ENCODE data around the gene THSD4.

Gene THSD4

GRCh38 chr15:71585159-71585558 lies 469.9 kb downstream of the THSD4 start:
- Histone ChIP-seq H3K9me3 (ENCODE audit: control extremely low read depth in 1 of 5, control insufficient read depth in 4 of 5, insufficient read depth in 2 of 5, low read depth in 1 of 5, low read length in 4 of 5) (peaks cover 0 to 18% (median 2%) of the 10 kb centered on the region in 5 experiments), H3K27me3 (replicated peaks in 2 of 5; ENCODE audit: control insufficient read depth in 4 of 5, insufficient read depth in 5 of 5, low read length in 4 of 5) (peaks cover 0 to 2% (median 0%) of the 10 kb centered on the region in 5 experiments), H3K36me3 (ENCODE audit: control insufficient read depth in 4 of 4, insufficient read depth in 4 of 4, low read length in 3 of 4) (no peaks in the 10 kb centered on the region), H3K27ac (ENCODE audit: insufficient read depth in 1 of 2, low read depth in 1 of 2, low read length in 2 of 2, poor library complexity in 1 of 2, severe bottlenecking in 2 of 2) (no peak overlapping the region), H3K4me3 (ENCODE audit: control insufficient read depth in 1 of 7, extremely low read depth in 1 of 7, insufficient read depth in 4 of 7, low read depth in 2 of 7, low read length in 6 of 7) (no peak overlapping the region), H3K4me1 (ENCODE audit: control extremely low read depth in 1 of 4, control insufficient read depth in 4 of 4, insufficient read depth in 4 of 4, low read length in 3 of 4) (no peaks in the 10 kb centered on the region)
- CTCF ChIA-PET, result no interaction called here
- WGBS (ENCODE audit: insufficient coverage), result 67% methylated on average over 1 of the region's 2 CpGs
- DNase-seq, result no peak
- POLR2A ChIA-PET, result no interaction called here

- no peak overlapping the region for H3K27ac ChIP-seq (ENCODE audit: insufficient read depth in 1 of 2, low read depth in 1 of 2, low read length in 2 of 2, poor library complexity in 1 of 2, severe bottlenecking in 2 of 2)
- no peaks in the 10 kb centered on the region for H3K4me1 ChIP-seq (ENCODE audit: control extremely low read depth in 1 of 4, control insufficient read depth in 4 of 4, insufficient read depth in 4 of 4, low read length in 3 of 4)
- peaks cover 0 to 18% (median 2%) of the 10 kb centered on the region in 5 experiments for H3K9me3 ChIP-seq (ENCODE audit: control extremely low read depth in 1 of 5, control insufficient read depth in 4 of 5, insufficient read depth in 2 of 5, low read depth in 1 of 5, low read length in 4 of 5)
- POLR2A ChIA-PET, result no interaction called here
- no peaks in the 10 kb centered on the region for H3K36me3 ChIP-seq (ENCODE audit: control insufficient read depth in 4 of 4, insufficient read depth in 4 of 4, low read length in 3 of 4)
- 82% methylated on average over 1 of the region's 2 CpGs for WGBS (ENCODE audit: insufficient coverage)
- H3K4me3 ChIP-seq (ENCODE audit: control insufficient read depth in 1 of 7, extremely low read depth in 1 of 7, insufficient read depth in 4 of 7, low read depth in 2 of 7, low read length in 6 of 7), result no peak overlapping the region
- CTCF ChIA-PET, result no interaction called here
- no peak for DNase-seq
- H3K27me3 ChIP-seq (replicated peaks in 2 of 5; ENCODE audit: control insufficient read depth in 4 of 5, insufficient read depth in 5 of 5, low read length in 4 of 5), result peaks cover 0 to 2% (median 0%) of the 10 kb centered on the region in 5 experiments
Measured at GRCh38 chr15:71586463-71586862, 471.2 kb downstream of the THSD4 start.

GRCh38 chr15:71588746-71589145 lies 473.5 kb downstream of the THSD4 start:
- ChIA-PET POLR2A (no interaction called here), CTCF (interaction anchor here (1.3 kb wide), 1 partner anchor 12 kb away, joined by 3 read pairs; no protein-coding TSS in a partner anchor)
- DNase-seq, result no peak
- no peak overlapping the region for H3K27ac ChIP-seq (ENCODE audit: insufficient read depth in 1 of 2, low read depth in 1 of 2, low read length in 2 of 2, poor library complexity in 1 of 2, severe bottlenecking in 2 of 2)
- H3K4me3 ChIP-seq (ENCODE audit: control insufficient read depth in 1 of 7, extremely low read depth in 1 of 7, insufficient read depth in 4 of 7, low read depth in 2 of 7, low read length in 6 of 7), result no peak overlapping the region
- H3K4me1 ChIP-seq (ENCODE audit: control extremely low read depth in 1 of 4, control insufficient read depth in 4 of 4, insufficient read depth in 4 of 4, low read length in 3 of 4), result no peaks in the 10 kb centered on the region
- no peaks in the 10 kb centered on the region for H3K36me3 ChIP-seq (ENCODE audit: control insufficient read depth in 4 of 4, insufficient read depth in 4 of 4, low read length in 3 of 4)
- H3K9me3 ChIP-seq (ENCODE audit: control extremely low read depth in 1 of 5, control insufficient read depth in 4 of 5, insufficient read depth in 2 of 5, low read depth in 1 of 5, low read length in 4 of 5), result peaks cover 0 to 18% (median 2%) of the 10 kb centered on the region in 5 experiments
- H3K27me3 ChIP-seq (replicated peaks in 2 of 5; ENCODE audit: control insufficient read depth in 4 of 5, insufficient read depth in 5 of 5, low read length in 4 of 5), result peaks cover 0 to 2% (median 0%) of the 10 kb centered on the region in 5 experiments

GRCh38 chr15:71591057-71591456 lies 475.8 kb downstream of the THSD4 start:
- 92% methylated on average over 2 of the region's 3 CpGs for WGBS (ENCODE audit: insufficient coverage)
- no peaks in the 10 kb centered on the region for H3K36me3 ChIP-seq (ENCODE audit: control insufficient read depth in 4 of 4, insufficient read depth in 4 of 4, low read length in 3 of 4)
- H3K4me3 ChIP-seq (ENCODE audit: control insufficient read depth in 1 of 7, extremely low read depth in 1 of 7, insufficient read depth in 4 of 7, low read depth in 2 of 7, low read length in 6 of 7), result no peak overlapping the region
- POLR2A ChIA-PET, result no interaction called here
- no peaks in the 10 kb centered on the region for H3K4me1 ChIP-seq (ENCODE audit: control extremely low read depth in 1 of 4, control insufficient read depth in 4 of 4, insufficient read depth in 4 of 4, low read length in 3 of 4)
- peaks cover 0 to 2% (median 0%) of the 10 kb centered on the region in 5 experiments for H3K27me3 ChIP-seq (replicated peaks in 2 of 5; ENCODE audit: control insufficient read depth in 4 of 5, insufficient read depth in 5 of 5, low read length in 4 of 5)
- CTCF ChIA-PET, result no interaction called here
- H3K27ac ChIP-seq (ENCODE audit: insufficient read depth in 1 of 2, low read depth in 1 of 2, low read length in 2 of 2, poor library complexity in 1 of 2, severe bottlenecking in 2 of 2), result no peak overlapping the region
- DNase-seq, result no peak
- peaks cover 0 to 12% (median 0%) of the 10 kb centered on the region in 5 experiments for H3K9me3 ChIP-seq (ENCODE audit: control extremely low read depth in 1 of 5, control insufficient read depth in 4 of 5, insufficient read depth in 2 of 5, low read depth in 1 of 5, low read length in 4 of 5)

GRCh38 chr15:71592203-71592602 lies 476.9 kb downstream of the THSD4 start:
- ChIA-PET POLR2A (no interaction called here), CTCF (no interaction called here)
- no peaks in the 10 kb centered on the region for H3K4me1 ChIP-seq (ENCODE audit: control extremely low read depth in 1 of 4, control insufficient read depth in 4 of 4, insufficient read depth in 4 of 4, low read length in 3 of 4)
- peaks cover 0 to 6% (median 0%) of the 10 kb centered on the region in 5 experiments for H3K9me3 ChIP-seq (ENCODE audit: control extremely low read depth in 1 of 5, control insufficient read depth in 4 of 5, insufficient read depth in 2 of 5, low read depth in 1 of 5, low read length in 4 of 5)
- 91% methylated on average over 6 of the region's 6 CpGs for WGBS (ENCODE audit: insufficient coverage)
- H3K4me3 ChIP-seq (ENCODE audit: control insufficient read depth in 1 of 7, extremely low read depth in 1 of 7, insufficient read depth in 4 of 7, low read depth in 2 of 7, low read length in 6 of 7), result no peak overlapping the region
- H3K27me3 ChIP-seq (replicated peaks in 2 of 5; ENCODE audit: control insufficient read depth in 4 of 5, insufficient read depth in 5 of 5, low read length in 4 of 5), result peaks cover 0 to 2% (median 0%) of the 10 kb centered on the region in 5 experiments
- no peak for DNase-seq
- H3K27ac ChIP-seq (ENCODE audit: insufficient read depth in 1 of 2, low read depth in 1 of 2, low read length in 2 of 2, poor library complexity in 1 of 2, severe bottlenecking in 2 of 2), result no peak overlapping the region
- no peaks in the 10 kb centered on the region for H3K36me3 ChIP-seq (ENCODE audit: control insufficient read depth in 4 of 4, insufficient read depth in 4 of 4, low read length in 3 of 4)

GRCh38 chr15:71595846-71596553 lies 480.7 kb downstream of the THSD4 start:
- H3K4me1 ChIP-seq (ENCODE audit: control extremely low read depth in 1 of 4, control insufficient read depth in 4 of 4, insufficient read depth in 4 of 4, low read length in 3 of 4), result no peaks in the 10 kb centered on the region
- DNase-seq, result no peak
- H3K27ac ChIP-seq (ENCODE audit: insufficient read depth in 1 of 2, low read depth in 1 of 2, low read length in 2 of 2, poor library complexity in 1 of 2, severe bottlenecking in 2 of 2), result no peak overlapping the region
- H3K36me3 ChIP-seq (ENCODE audit: control insufficient read depth in 4 of 4, insufficient read depth in 4 of 4, low read length in 3 of 4), result no peaks in the 10 kb centered on the region
- H3K9me3 ChIP-seq (ENCODE audit: control extremely low read depth in 1 of 5, control insufficient read depth in 4 of 5, insufficient read depth in 2 of 5, low read depth in 1 of 5, low read length in 4 of 5), result peaks cover 0 to 6% (median 0%) of the 10 kb centered on the region in 5 experiments
- POLR2A ChIA-PET, result no interaction called here
- CTCF ChIA-PET, result no interaction called here
- no peak overlapping the region for H3K4me3 ChIP-seq (ENCODE audit: control insufficient read depth in 1 of 7, extremely low read depth in 1 of 7, insufficient read depth in 4 of 7, low read depth in 2 of 7, low read length in 6 of 7)
- peaks cover 0 to 2% (median 0%) of the 10 kb centered on the region in 5 experiments for H3K27me3 ChIP-seq (replicated peaks in 2 of 5; ENCODE audit: control insufficient read depth in 4 of 5, insufficient read depth in 5 of 5, low read length in 4 of 5)
- WGBS (ENCODE audit: insufficient coverage), result 100% methylated on average over 3 of the region's 6 CpGs

- Histone ChIP-seq H3K27ac (ENCODE audit: insufficient read depth in 1 of 2, low read depth in 1 of 2, low read length in 2 of 2, poor library complexity in 1 of 2, severe bottlenecking in 2 of 2) (no peak overlapping the region), H3K9me3 (ENCODE audit: control extremely low read depth in 1 of 5, control insufficient read depth in 4 of 5, insufficient read depth in 2 of 5, low read depth in 1 of 5, low read length in 4 of 5) (peaks cover 0 to 6% (median 0%) of the 10 kb centered on the region in 5 experiments), H3K4me3 (ENCODE audit: control insufficient read depth in 1 of 7, extremely low read depth in 1 of 7, insufficient read depth in 4 of 7, low read depth in 2 of 7, low read length in 6 of 7) (no peak overlapping the region), H3K4me1 (ENCODE audit: control extremely low read depth in 1 of 4, control insufficient read depth in 4 of 4, insufficient read depth in 4 of 4, low read length in 3 of 4) (no peaks in the 10 kb centered on the region), H3K36me3 (ENCODE audit: control insufficient read depth in 4 of 4, insufficient read depth in 4 of 4, low read length in 3 of 4) (no peaks in the 10 kb centered on the region), H3K27me3 (replicated peaks in 2 of 5; ENCODE audit: control insufficient read depth in 4 of 5, insufficient read depth in 5 of 5, low read length in 4 of 5) (peaks cover 0 to 2% (median 0%) of the 10 kb centered on the region in 5 experiments)
- ChIA-PET POLR2A (no interaction called here), CTCF (no interaction called here)
- no peak for DNase-seq
- WGBS (ENCODE audit: insufficient coverage), result 48% methylated on average over 3 of the region's 4 CpGs
Measured at GRCh38 chr15:71596672-71597071, 481.4 kb downstream of the THSD4 start.
